ENCODE results near the gene PAPOLB.

PAPOLB gene

DNA sequence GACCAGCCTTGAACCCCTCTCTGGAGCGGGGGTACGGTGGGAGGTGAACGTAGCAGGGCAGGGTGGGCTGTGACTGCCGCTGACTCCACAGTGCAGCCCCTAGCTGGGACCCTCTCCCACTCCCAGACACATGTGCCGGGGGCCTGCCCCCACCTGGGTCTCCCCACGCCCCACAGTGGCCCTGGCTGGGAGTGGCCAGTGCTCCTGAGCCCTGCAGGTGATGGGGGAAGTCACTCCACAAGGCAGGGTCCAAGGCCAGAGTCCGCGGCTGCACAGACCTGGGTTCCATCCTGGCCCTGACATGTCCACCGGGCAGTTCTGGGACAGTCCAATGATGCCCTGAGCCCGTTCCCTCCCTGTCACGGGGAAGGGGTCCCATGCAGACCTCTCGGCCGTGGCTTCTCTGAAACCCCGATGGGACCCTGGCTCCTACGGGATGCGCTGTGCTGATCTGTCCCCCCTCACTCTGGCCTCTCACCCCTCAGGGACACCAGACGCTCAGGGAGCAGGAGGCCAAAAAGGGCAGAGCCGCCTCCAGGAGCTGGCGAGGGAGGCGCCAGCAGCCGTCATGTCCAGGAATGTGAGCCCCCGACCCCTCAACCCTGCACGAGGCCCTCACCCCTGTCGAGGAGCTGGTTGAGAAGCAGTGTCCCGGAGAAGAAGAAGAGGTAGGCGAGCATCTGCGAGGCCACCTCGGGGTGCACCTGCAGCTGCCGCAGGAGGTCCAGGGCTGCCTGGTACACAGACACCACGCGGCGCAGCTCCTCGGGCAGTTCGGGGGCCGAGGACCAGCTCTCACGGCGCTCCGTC, 46.0 kb downstream of the PAPOLB start:
- H3K4me3 ChIP-seq (ENCODE audit: low read depth, low read length), result no peak overlapping the region
- TF ChIP-seq, protein P1, sequence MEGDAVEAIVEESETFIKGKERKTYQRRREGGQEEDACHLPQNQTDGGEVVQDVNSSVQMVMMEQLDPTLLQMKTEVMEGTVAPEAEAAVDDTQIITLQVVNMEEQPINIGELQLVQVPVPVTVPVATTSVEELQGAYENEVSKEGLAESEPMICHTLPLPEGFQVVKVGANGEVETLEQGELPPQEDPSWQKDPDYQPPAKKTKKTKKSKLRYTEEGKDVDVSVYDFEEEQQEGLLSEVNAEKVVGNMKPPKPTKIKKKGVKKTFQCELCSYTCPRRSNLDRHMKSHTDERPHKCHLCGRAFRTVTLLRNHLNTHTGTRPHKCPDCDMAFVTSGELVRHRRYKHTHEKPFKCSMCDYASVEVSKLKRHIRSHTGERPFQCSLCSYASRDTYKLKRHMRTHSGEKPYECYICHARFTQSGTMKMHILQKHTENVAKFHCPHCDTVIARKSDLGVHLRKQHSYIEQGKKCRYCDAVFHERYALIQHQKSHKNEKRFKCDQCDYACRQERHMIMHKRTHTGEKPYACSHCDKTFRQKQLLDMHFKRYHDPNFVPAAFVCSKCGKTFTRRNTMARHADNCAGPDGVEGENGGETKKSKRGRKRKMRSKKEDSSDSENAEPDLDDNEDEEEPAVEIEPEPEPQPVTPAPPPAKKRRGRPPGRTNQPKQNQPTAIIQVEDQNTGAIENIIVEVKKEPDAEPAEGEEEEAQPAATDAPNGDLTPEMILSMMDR (IDR thresholded peaks at IDR 0.05; ENCODE audit: low read depth, low read length, missing control alignments), result no peak
- in situ Hi-C loops (cut with HindIII; ENCODE audit: low sequenced_read_pairs), result loop anchor here (25.0 kb wide), 1 partner anchor 271 kb away; no protein-coding TSS in a partner anchor
- no peak for DNase-seq (ENCODE audit: low read depth)

DNA sequence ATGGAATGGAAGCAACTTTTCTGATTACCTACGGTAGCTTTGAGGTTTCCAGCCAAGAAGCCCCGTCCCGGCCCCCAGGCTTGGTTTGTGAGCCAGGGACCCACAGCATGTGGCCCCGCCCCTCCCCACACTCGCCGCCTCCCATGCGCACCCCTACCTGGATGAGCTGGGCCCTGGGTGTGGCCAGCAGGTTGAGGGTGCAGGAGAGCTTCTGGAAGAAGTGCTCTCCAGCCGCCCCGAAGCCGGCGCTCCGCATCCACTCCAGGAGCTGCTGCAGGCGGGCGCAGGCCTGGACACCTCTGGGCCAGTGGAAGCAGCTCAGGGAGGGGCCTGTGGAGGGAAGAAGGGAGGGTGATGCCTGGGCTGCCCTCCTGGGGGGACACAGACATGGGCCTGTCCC, 46.7 kb downstream of the PAPOLB start:
- DNase-seq (ENCODE audit: low read depth), result no peak
- in situ Hi-C loops (cut with HindIII; ENCODE audit: low sequenced_read_pairs), result loop anchor here (25.0 kb wide), 1 partner anchor 272 kb away; no protein-coding TSS in a partner anchor
- no peak overlapping the region for H3K4me3 ChIP-seq (ENCODE audit: low read depth, low read length)
- TF ChIP-seq, protein P1 (IDR thresholded peaks at IDR 0.05; ENCODE audit: low read depth, low read length, missing control alignments), result no peak

DNA sequence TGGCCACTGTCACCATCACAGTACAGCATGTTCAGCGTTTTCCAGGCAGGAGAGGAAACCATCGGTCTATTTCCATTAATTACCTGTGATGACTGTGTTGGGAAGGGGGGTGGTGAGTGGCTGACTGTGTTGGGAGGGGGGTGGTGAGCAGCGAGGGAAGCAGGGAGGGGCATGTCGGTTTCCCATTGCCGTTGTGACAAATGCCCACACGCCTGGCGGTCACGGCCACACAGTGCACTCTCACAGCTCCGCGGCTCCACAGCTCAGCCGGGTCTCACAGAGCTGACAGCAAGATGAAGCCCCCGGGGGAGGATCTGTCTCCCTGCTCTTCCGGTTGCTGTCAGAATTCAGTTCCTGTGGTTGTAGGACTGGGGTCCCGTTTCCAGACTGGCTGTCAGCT, 47.4 kb downstream of the PAPOLB start:
- no peak for DNase-seq (ENCODE audit: low read depth)
- no peak overlapping the region for H3K4me3 ChIP-seq (ENCODE audit: low read depth, low read length)
- in situ Hi-C loops (cut with HindIII; ENCODE audit: low sequenced_read_pairs), result loop anchor here (25.0 kb wide), 1 partner anchor 273 kb away; no protein-coding TSS in a partner anchor
- TF ChIP-seq, protein P1 (IDR thresholded peaks at IDR 0.05; ENCODE audit: low read depth, low read length, missing control alignments), result no peak

DNA sequence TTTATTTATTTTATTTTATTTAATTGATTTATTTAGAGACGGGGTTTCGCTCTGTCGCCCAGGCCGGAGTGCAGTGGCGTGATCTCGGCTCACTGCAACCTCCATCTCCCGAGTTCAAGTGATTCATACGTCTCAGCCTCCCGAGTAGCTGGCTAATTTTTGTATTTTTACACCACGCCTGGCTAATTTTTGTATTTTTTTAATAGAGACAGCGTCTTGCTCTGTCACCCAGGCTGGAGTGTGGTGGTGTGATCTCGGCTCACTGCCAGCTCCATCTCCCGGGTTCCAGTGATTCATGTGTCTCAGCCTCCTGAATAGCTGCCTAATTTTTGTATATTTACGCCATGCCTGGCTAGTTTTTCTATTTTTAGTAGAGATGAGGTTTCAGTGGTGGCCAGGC, 52.2 kb downstream of the PAPOLB start:
- TF ChIP-seq, protein P1 (IDR thresholded peaks at IDR 0.05; ENCODE audit: low read depth, low read length, missing control alignments), result no peak
- in situ Hi-C loops (cut with HindIII; ENCODE audit: low sequenced_read_pairs), result loop anchor here (25.0 kb wide), 1 partner anchor 278 kb away; no protein-coding TSS in a partner anchor
- no peak overlapping the region for H3K4me3 ChIP-seq (ENCODE audit: low read depth, low read length)
- DNase-seq (ENCODE audit: low read depth), result no peak

DNA sequence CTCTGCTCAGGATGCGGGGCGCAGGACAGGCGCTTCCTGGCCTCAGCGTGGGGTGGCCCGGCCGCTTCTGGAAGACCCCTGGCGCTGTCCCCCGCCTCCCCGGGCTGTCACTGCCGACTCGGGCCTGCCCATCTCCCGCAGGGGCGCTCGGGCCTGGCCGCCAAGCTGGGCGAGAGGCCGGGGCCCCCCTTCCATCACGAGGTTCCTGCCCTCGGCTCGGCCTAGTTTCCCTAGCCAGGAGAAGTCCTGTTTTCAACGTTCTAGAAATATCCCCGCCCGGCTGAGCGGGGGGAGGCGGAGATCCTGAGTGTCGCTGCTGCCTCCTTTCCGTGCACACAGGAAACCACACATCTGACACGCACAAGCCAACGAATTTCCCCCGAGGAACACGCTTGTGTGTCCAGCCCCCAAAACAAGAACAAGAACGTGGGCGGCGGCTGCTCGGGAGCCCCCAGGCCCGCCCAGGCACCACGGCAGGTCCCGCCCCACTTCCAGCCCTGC, 52.7 kb downstream of the PAPOLB start:
- TF ChIP-seq, protein P1 (IDR thresholded peaks at IDR 0.05; ENCODE audit: low read depth, low read length, missing control alignments), result no peak
- DNase-seq (ENCODE audit: low read depth), result no peak
- H3K4me3 ChIP-seq (ENCODE audit: low read depth, low read length), result no peak overlapping the region
- in situ Hi-C loops (cut with HindIII; ENCODE audit: low sequenced_read_pairs), result loop anchor here (25.0 kb wide), 1 partner anchor 278 kb away; no protein-coding TSS in a partner anchor

DNA sequence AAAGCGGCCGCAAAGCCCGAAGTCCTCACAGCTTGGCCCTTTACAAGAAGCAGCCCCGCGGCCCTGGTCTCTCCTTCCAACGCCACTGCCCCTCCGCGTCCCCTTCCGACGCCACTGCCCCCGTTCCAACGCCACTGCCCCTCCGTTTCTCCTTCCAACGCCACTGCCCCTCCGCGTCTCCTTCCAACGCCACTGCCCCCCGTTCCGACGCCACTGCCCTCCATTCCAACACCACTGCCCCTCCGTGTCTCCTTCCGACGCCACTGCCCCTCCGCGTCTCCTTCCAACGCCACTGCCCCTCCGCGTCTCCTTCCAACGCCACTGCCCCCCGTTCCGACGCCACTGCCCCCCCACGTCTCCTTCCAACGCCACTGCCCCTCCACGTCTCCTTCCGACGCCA, 53.3 kb downstream of the PAPOLB start:
- TF ChIP-seq, protein P1 (IDR thresholded peaks at IDR 0.05; ENCODE audit: low read depth, low read length, missing control alignments), result no peak
- in situ Hi-C loops (cut with HindIII; ENCODE audit: low sequenced_read_pairs), result loop anchor here (25.0 kb wide), 1 partner anchor 279 kb away; no protein-coding TSS in a partner anchor
- DNase-seq (ENCODE audit: low read depth), result no peak
- H3K4me3 ChIP-seq (ENCODE audit: low read depth, low read length), result no peak overlapping the region
